DND-41 (cell line): ENCODE measurements around the gene ZNF593.

Experiments used
- CTCF ChIP-seq: IDR thresholded peaks from 2 replicates; pipeline ENCODE4 v1.5.1; 2012; ENCODE audit warnings: borderline replicate concordance, low read length, moderate library complexity, mild to moderate bottlenecking; ENCODE audit not compliant: poor library complexity, severe bottlenecking; ENCODE audit errors: extremely low read depth
- EZH2 ChIP-seq: IDR thresholded peaks from 3 replicates; pipeline ENCODE4 v1.6.1; 2012; ENCODE audit warnings: borderline replicate concordance, low read depth, mild to moderate bottlenecking, moderate library complexity, low read length, inconsistent platforms; ENCODE audit not compliant: severe bottlenecking

GRCh38 chr1:26124418-26125331, 45.0 kb upstream of the ZNF593 start:
- TF ChIP-seq CTCF (no peak), EZH2 (no peak)
